GM10847 (cell line): Measurements from ENCODE around the gene WDR12.

Experiments used
- POLR2A ChIP-seq: IDR thresholded peaks from 2 replicates; pipeline ENCODE4 v1.6.1; 2011; ENCODE audit not compliant: insufficient read length; ENCODE audit errors: extremely low read depth

WDR12 gene

GRCh38 chr2:202908186-202908585 is 3.3 kb downstream of the WDR12 start:
- no peak for TF ChIP-seq POLR2A

DNA sequence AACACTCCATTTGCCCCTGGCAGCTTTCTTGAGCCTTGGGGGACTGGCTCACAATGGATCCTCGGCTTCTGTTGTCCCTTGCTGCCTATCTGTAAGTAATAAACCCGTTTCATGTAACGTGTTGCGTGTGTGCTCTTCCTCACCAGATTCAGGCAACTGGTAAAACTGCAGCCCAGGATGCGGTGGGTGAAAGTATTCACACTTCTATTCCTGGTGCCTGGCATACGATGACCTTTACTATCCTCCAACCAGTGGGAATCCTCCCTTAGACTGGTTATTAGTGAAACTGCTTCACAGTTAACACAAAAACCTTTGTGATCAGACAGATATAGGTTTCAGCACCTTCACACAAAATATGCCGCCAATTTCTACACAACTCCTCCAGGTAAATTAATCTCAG is 26.3 kb downstream of the WDR12 start:
- TF ChIP-seq POLR2A: no peak

- TF ChIP-seq POLR2A: no peak
Observed at GRCh38 chr2:202883987-202884675, 27.3 kb downstream of the WDR12 start.

GRCh38 chr2:202881570-202881969 is 29.9 kb downstream of the WDR12 start:
- no peak for TF ChIP-seq POLR2A

DNA sequence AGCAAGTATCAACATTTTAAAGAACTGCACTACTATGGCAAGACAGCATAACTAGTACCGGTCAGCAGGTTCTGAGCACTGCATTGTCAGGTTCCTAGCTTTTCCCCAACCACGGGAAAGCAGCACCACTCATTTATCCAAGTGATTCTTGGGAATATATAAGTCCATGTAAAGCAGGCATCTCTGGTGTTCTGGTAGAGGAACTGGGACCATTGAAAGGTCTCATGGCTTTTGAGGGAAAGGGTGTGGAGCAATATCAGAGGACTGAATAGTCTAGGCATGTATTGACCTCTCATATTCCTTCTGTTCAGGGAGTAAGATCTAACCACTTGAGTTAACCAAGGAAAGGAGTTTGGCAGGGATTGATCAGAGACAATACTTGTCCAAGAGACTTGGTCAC is 33.8 kb downstream of the WDR12 start:
- no peak for TF ChIP-seq POLR2A

DNA sequence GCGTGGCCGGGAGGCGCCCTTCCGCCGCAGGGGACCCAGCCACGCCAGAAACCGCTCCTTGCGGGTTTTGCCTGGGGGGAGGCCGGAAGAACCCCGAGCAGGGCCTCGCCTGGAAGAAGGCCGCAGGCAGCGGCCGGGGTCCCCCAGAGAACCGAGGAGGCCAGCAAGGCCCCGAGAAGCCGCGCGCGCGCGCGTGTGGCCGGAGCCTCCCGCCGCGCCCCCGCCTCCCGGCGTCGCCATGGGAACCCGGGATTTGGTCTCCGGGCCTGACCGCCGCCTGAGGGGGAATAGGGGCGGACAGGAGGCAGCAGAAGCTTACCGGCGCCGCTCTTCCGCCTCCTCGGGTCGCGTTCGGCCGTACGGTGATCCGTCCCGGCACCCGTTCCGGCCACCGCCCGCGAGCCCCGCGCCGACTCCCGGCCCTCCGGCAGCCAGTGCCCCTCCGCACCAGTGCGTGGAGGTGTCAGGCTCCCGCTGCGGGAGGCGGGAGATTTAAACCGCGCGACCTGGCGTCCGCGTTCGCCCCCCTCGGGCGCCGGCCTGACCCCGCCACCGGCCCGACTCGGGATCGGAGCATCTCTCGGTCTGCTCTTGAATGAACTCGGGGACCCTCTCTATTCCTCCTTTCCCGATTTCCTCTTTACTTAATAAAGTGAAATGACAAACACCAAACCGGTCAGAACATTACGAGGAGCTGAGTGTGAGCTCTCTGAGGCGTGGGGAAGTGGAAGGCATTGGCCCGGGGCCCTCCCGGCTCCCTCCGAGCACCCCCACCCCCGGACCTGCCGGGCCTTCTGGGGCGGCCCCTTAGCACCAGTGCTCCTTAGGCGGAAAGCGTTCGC is 40.0 kb downstream of the WDR12 start, which contains the start of gene ICA1L:
ICA1L (minus strand) TSS at position 467 of the 842 bp plus-strand sequence. CDS start 42,757 bp downstream, outside the sequence.
- no peak for TF ChIP-seq POLR2A

- TF ChIP-seq POLR2A: no peak
Observed at GRCh38 chr2:202870431-202871299, 40.8 kb downstream of the WDR12 start.

- no peak for TF ChIP-seq POLR2A
Observed at GRCh38 chr2:202861987-202862386, 49.5 kb downstream of the WDR12 start.

- TF ChIP-seq POLR2A: no peak
Observed at GRCh38 chr2:202858601-202859000, 52.9 kb downstream of the WDR12 start.

GRCh38 chr2:202848813-202849212 is 62.7 kb downstream of the WDR12 start:
- no peak for TF ChIP-seq POLR2A

GRCh38 chr2:202847693-202848524 is 63.6 kb downstream of the WDR12 start:
- no peak for TF ChIP-seq POLR2A

DNA sequence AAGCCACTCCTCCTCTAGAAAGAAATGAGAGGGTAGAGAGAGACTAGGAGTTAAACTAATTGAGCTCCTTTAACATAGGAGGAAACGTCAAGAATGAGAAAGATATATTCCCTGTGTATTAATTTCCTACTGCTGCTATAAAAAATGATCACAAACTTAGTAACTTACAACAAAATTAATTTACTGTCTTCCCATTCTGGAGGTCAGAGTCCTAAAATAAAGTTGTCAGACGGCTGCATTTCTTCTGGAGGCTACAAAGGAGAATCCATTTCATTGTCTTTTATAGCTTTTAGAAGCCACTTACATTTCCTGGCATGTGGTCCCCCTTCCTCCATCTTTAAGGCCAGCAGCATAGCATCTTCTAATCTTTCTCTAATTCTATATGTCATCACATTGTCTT is 66.8 kb downstream of the WDR12 start:
- TF ChIP-seq POLR2A: no peak

- no peak for TF ChIP-seq POLR2A
Observed at GRCh38 chr2:202842690-202843089, 68.8 kb downstream of the WDR12 start.

DNA sequence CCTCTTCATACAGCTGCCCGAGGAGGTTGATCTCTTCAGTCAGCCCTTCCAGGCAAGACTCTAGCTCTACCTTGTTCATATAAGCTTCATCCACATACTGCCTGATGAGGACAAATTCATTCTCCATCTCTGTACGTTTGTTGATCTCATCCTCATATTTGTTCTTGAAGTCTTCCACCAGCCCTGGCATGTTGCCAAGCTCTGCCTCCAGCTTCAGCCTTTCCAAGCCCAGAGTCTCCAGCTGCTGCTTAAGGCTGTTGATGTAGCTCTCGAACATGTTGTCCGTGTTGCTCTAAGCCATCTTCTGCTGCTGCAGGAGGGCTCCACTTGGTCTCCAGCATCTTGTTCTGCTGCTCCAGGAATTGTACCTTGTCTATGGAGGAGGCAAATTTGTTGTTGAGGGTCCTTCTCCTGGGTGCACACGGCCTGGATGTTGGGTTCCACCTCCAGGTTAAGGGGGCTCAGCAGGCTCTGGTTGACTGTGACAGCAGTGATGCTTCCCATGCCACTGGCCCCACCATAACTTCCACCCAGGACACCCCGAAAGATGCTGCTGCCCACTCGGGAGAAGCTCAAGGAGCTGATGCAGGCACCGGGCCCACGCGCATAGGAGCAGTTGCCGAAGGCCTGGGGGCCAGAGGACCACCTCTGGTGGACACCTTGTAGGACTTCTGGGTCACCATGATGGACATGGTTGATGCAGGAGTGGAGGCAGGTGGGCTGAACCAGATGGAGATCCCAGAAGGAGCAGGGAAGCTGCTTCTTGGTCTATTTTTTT is 70.2 kb downstream of the WDR12 start:
- no peak for TF ChIP-seq POLR2A
